ENCODE measurements around the gene KCNH6. TPM values are rescaled to one million over a fixed set of nuclear protein-coding genes. Genes with fewer than 3 reads are reported as not detected.
A peak's percentile ranks its signal among the peaks of the same experiment; 100 is the strongest.

Gene KCNH6
- total RNA-seq, 6 experiments from 2014 or later, result not detected

GRCh38 chr17:63537001-63537400 lies 13.8 kb downstream of the KCNH6 start:
- TF ChIP-seq POLR2A (IDR thresholded peaks at IDR 0.05) (no peak), CTCF (IDR thresholded peaks at IDR 0.05) (no peak)
- 86% methylated on average over 4 of the region's 4 CpGs for WGBS (ENCODE audit: insufficient coverage, low coverage, low lambda C conversion rate, missing lambda C conversion rate)
- intact Hi-C loops (cut with DNase I), result no loop called here
- Histone ChIP-seq H3K9me3 (no peaks in the 10 kb centered on the region), H3K27ac (no peak overlapping the region), H3K4me1 (no peaks in the 10 kb centered on the region), H3K36me3 (no peaks in the 10 kb centered on the region), H3K4me3 (no peak overlapping the region), H3K27me3 (peaks cover 0 to 10% of the 10 kb centered on the region in 2 donors)
- no peak for ATAC-seq
- peak in 1 of 3 donors; percentile 22 for DNase-seq

- H3K4me3 ChIP-seq, result no peak overlapping the region
These were observed 15.0 kb downstream of the KCNH6 start for GRCh38 chr17:63537991-63538692.

GRCh38 chr17:63538693-63539595 lies 15.8 kb downstream of the KCNH6 start:
- no peak overlapping the region for H3K4me3 ChIP-seq
- WGBS (ENCODE audit: insufficient coverage, low coverage, low lambda C conversion rate, missing lambda C conversion rate), result 61% methylated on average over 4 of the region's 9 CpGs
- H3K9me3 ChIP-seq, result no peaks in the 10 kb centered on the region
- ATAC-seq, result no peak
- no peaks in the 10 kb centered on the region for H3K36me3 ChIP-seq
- peak in 1 of 3 donors; percentile 39 for DNase-seq
- no peak for TF ChIP-seq CTCF (IDR thresholded peaks at IDR 0.05)
- TF ChIP-seq POLR2A (IDR thresholded peaks at IDR 0.05), result no peak
- no peaks in the 10 kb centered on the region for H3K4me1 ChIP-seq
- no peak overlapping the region for H3K27ac ChIP-seq
- intact Hi-C loops (cut with DNase I), result no loop called here
- H3K27me3 ChIP-seq, result peaks cover 0 to 10% of the 10 kb centered on the region in 2 donors

More at GRCh38 chr17:63537991-63538692, 15.0 kb downstream of the KCNH6 start:
- peak in 1 of 3 donors; percentile 30 for DNase-seq
- Histone ChIP-seq H3K4me1 (no peaks in the 10 kb centered on the region), H3K36me3 (no peaks in the 10 kb centered on the region), H3K27ac (no peak overlapping the region), H3K27me3 (peaks cover 0 to 10% of the 10 kb centered on the region in 2 donors), H3K9me3 (no peaks in the 10 kb centered on the region)
- no peak for ATAC-seq
- no peak for TF ChIP-seq CTCF (IDR thresholded peaks at IDR 0.05)
- TF ChIP-seq POLR2A (IDR thresholded peaks at IDR 0.05), result no peak
- intact Hi-C loops (cut with DNase I), result no loop called here
- WGBS (ENCODE audit: insufficient coverage, low coverage, low lambda C conversion rate, missing lambda C conversion rate), result 15% methylated on average over 9 of the region's 62 CpGs

- TF ChIP-seq POLR2A (IDR thresholded peaks at IDR 0.05) (no peak), CTCF (IDR thresholded peaks at IDR 0.05) (no peak)
- H3K36me3 ChIP-seq, result no peaks in the 10 kb centered on the region
- ATAC-seq (no peak), DNase-seq (peak in 2 of 3 donors; percentile 11 to 12)
- no peak overlapping the region for H3K4me3 ChIP-seq
- intact Hi-C loops (cut with DNase I), result no loop called here
- WGBS (ENCODE audit: insufficient coverage, low coverage, low lambda C conversion rate, missing lambda C conversion rate), result 71% methylated on average over 3 of the region's 4 CpGs
- no peaks in the 10 kb centered on the region for H3K4me1 ChIP-seq
- H3K9me3 ChIP-seq, result no peaks in the 10 kb centered on the region
- no peak overlapping the region for H3K27ac ChIP-seq
- peaks cover 0 to 10% of the 10 kb centered on the region in 2 donors for H3K27me3 ChIP-seq
These were observed 17.4 kb downstream of the KCNH6 start for GRCh38 chr17:63540590-63540989.
